Measurements from ENCODE around the gene TNFSF18. TPM values are rescaled to one million over a fixed set of nuclear protein-coding genes. Genes with fewer than 3 reads are reported as not detected.

TNFSF18 gene, protein sequence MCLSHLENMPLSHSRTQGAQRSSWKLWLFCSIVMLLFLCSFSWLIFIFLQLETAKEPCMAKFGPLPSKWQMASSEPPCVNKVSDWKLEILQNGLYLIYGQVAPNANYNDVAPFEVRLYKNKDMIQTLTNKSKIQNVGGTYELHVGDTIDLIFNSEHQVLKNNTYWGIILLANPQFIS
- under 1 TPM in 1 of 4 donors, not detected in 3; 0.17 TPM for total RNA-seq

DNA sequence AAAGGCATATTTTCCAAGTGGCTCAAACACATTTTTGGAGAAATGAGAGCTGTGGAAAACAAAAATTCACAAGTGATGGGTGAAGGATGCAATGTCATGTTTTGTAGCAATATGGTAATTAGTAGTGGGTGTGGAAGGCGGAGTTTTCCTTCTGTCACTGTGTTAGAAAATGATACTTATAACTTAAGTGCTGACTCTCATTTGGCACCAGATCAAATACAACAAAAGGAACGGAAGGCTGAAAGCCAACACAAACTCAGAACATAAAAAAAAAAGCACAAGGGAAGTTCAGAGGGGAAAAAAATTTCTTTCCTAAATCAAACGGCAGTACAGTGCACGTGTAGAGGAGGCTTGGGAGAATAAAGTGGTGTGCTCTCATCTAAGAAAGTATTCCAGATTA is at the start of gene TNFSF18:
TNFSF18 (minus strand) TSS at position 77 of the 400 bp plus-strand sequence; CDS start at position 32, 45 bp downstream.
- TF ChIP-seq, protein P1, sequence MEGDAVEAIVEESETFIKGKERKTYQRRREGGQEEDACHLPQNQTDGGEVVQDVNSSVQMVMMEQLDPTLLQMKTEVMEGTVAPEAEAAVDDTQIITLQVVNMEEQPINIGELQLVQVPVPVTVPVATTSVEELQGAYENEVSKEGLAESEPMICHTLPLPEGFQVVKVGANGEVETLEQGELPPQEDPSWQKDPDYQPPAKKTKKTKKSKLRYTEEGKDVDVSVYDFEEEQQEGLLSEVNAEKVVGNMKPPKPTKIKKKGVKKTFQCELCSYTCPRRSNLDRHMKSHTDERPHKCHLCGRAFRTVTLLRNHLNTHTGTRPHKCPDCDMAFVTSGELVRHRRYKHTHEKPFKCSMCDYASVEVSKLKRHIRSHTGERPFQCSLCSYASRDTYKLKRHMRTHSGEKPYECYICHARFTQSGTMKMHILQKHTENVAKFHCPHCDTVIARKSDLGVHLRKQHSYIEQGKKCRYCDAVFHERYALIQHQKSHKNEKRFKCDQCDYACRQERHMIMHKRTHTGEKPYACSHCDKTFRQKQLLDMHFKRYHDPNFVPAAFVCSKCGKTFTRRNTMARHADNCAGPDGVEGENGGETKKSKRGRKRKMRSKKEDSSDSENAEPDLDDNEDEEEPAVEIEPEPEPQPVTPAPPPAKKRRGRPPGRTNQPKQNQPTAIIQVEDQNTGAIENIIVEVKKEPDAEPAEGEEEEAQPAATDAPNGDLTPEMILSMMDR (IDR thresholded peaks at IDR 0.05; ENCODE audit: low read depth) = no peak

DNA sequence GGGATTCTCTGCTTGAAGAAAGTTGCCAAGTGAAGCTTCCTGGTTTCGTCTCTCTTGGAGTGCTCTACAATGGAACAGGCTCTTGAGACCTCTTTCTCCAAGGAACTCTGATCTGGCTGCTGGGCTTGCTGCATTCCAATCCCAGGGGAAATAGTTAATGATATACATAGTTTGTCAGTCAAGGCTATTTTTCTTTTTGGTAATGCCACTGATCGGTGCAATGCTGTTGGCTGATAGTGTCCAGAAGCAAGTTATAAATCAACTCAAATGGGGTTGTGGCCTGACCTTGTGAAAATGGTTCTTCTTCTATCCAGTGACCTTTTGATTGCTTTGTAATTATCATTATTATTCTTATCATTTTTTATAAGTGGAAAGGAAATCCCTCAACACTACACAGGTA is 48.4 kb upstream of the TNFSF18 start:
- TF ChIP-seq, protein P1 (IDR thresholded peaks at IDR 0.05; ENCODE audit: low read depth) = no peak

DNA sequence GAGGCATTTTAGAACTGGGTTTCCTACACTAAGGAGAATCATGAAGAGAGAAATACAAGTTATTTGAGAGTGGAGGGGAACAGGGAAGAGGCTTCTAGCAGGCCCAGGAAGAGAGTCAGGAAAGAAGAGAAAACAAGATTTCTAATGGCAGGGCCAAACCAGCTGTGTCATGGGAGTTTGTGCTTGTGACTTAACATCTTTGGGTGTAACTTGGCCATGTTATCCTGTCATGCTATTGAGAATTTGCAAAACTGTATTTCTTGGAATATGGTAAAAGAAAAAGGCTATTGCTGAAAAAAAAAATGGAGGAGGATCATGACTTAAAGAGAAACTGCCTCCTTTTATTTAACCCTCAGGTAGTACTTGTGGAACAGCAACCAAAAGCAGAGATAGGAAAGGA is 47.4 kb upstream of the TNFSF18 start:
- TF ChIP-seq, protein P1 (IDR thresholded peaks at IDR 0.05; ENCODE audit: low read depth) = no peak

DNA sequence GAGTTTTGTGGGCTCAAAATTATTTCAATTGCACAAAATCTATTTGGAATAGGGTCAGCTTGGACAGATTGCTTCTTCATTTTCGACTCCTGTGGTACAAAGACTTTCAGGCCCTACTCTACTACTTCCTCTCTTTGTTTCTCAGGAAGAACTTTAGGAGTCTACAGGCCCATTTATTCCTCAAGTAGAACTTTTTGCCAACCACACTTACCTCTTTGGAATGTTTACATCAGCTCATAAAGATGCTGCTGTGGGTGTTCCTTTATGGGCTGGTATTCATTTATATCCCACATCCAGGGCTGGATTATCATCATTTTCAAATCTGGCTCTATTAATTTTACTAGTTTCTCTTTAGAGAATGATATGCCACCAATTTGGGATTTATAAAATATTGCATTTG is 46.3 kb upstream of the TNFSF18 start:
- TF ChIP-seq, protein P1 (IDR thresholded peaks at IDR 0.05; ENCODE audit: low read depth) = no peak

DNA sequence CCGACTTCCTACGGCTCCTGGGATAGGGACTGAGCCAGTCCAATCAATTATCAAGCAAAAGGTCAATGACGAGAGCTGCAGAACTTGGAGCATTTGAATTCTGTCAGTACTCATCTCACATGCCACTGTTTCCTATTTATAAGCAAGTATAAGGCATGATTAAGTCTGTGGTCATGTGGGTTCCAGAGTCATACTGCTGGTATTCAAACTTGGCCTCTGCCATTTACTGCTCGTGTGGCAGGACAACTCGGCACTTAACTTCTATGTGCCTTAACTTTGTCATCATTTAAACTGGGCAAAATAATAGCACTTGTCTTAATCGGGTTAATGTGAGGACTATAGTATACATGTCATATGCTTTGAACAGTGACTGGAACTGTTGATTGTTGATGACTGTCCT is 44.9 kb upstream of the TNFSF18 start:
- TF ChIP-seq, protein P1 (IDR thresholded peaks at IDR 0.05; ENCODE audit: low read depth) = no peak

DNA sequence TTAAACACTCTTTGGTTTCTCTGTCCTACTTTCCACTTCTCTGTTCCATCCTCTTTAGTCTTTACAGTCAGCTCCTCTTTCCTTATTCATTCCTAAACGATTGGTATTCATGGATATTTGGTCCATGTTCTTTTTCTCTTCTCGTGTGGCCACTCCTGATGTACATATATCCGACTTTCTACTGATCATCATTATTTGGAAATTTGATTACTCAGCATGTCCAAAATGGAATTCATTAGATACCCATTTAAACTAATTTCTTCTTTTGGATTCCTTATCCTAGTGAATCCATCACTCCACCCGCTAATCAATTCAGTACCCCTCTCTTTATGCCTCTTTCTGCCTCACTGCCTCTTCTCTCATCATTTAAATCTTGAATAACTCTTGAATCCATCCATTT is 43.8 kb upstream of the TNFSF18 start:
- TF ChIP-seq, protein P1 (IDR thresholded peaks at IDR 0.05; ENCODE audit: low read depth) = no peak

DNA sequence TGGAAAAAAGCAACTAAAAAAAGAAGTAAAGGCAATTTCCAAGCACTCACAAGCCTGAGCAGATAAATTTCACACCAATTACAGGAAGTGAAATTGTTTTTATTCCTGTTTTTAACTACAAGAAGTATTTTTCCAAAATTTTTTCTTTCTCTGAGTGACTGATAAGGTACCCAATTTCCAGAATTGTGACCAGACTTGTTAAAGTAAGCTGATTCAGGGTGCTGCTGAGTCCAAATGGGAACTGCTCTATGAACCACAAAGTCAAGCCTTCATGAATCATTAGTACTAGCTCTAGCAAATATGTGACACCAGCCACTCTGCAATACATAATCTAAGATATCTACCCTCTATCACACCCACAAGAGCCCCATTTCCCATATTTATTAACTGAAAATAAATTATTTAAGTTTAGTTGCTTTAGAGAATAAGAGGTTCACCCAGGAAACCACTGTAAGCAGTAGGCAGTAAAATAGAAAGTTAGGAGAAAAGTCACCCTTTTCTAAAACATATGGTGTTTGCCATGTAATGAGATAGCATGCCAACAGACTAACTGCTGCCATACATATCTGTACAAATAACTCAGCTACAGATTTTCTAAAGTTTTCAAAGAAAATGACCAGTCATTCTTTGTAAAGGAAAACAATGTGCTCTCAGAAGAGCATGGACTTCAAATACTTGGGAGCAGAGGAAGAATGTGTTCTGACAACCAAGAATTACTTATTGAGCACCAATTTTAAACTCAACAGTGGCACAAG is 43.1 kb upstream of the TNFSF18 start:
- TF ChIP-seq, protein P1 (IDR thresholded peaks at IDR 0.05; ENCODE audit: low read depth) = no peak

Measured in subcutaneous adipose tissue (tissue), 4 donors.